ENCODE results near the gene SKI. TPM values are rescaled to one million over a fixed set of nuclear protein-coding genes. Genes with fewer than 3 reads are reported as not detected.

SKI gene
- total and polyA plus RNA-seq, 2 of the 8 experiments (the other 6 are each of a cell fraction or from before 2014, with no cell fraction given): 8.3 to 87.6 TPM

DNA sequence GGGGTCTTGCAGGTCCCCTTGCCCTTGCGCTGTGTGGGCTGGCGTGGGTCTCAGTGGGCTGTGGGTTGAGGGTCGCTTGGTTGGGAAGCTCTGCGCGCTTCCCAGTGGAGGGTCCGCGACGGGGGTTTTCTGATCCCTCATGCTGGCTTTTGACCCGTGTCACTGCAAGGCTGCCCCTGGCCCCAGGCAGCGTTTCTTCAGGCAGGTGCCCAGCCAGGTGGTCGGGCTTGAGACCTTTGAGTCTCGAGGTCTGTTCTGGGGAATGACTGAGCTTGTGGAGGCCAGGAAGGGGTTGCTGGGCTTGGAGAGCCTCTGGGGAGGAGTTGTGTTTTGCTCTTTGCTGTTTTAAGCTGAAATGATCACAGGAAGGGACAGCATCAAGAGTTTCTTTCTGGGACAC is 5.3 kb downstream of the SKI start (continued):
- TF ChIP-seq CHD2 (IDR thresholded peaks at IDR 0.05; ENCODE audit: low read length) (no peak), CEBPB (IDR thresholded peaks at IDR 0.05; ENCODE audit: low read depth, low read length) (no peak), TCF12 (IDR thresholded peaks at IDR 0.05; ENCODE audit: low read depth, low read length) (no peak), ZNF274 (IDR thresholded peaks at IDR 0.05; ENCODE audit: borderline replicate concordance, extremely low read depth, low read length) (no peak), ASH2L (IDR thresholded peaks at IDR 0.05; ENCODE audit: low read length) (no peak), NANOG (IDR thresholded peaks at IDR 0.05; ENCODE audit: insufficient read depth, low read depth, low read length, poor library complexity, severe bottlenecking) (no peak)

Measured in H1 (cell line).